Esophagus mucosa (tissue), 1 donor: ENCODE results near the gene TWIST2. TPM values are rescaled to one million over a fixed set of nuclear protein-coding genes. Genes with fewer than 3 reads are reported as not detected.

Experiments used
- ATAC-seq: fragments of 200-7000 bp; cut with Tn5 transposase; one replicate; pipeline ENCODE4 v1.9.1; 2020
- total RNA-seq: library from RNA; stranded (reverse); gene quantifications from one replicate; pipeline ENCODE4 v1.2.4, GENCODE V29; 2023
- donor health status: DM: yes; HTN: yes; CAD: no.

TWIST2 gene
- total RNA-seq, 1 donor from 2014 or later = 0.48 TPM

DNA sequence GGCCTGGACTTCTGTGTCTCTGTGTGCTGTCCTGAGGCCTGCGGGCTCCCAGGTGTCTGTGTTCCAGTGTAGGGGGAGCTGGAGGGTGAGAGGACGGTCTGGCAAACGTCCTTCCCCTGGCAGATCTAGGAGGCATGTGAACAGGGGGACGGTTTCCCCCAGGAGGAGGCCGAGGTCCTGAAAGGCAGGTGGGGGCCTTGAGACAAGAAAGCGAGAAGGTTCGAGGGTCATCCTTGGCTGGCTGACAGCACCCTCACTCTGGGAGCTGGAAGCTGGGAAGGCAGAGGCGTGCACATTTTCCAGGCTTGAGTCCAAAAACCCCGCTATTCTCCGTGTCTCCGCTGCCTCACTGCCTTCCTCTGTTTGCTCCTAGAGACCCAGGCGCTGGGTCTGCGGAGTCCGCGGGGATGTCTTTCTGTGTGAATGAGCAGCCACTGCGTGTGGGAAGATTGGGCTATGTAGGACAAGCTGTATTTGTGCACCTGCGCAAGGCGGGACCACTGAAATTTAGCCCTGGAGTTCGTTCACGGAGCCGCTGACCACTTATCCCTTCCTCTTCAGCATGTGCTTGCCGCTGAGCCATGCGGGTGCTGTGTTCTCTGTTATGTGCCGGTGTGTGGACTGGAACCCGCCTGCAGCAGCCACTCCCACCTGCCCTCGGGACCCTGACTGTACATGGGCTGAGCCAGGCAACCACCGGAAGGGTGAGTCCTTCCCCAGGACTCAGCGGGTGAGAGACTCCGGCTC is 43.7 kb downstream of the TWIST2 start:
- no peak for ATAC-seq

DNA sequence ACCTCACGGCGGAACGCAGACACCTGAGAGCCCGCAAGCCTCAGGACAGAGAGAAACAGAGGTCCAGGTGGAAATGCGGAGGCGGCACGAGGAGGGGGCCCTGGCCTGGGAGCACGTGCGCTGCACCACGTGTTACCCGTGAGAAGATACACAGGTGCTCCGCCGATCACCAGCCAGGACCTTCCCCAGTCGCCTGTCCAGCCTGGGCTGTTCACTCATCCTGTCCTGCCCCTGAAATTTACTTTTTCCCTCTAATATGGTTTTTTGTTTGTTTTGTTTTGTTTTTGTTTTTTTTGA is 44.3 kb downstream of the TWIST2 start:
- no peak for ATAC-seq

DNA sequence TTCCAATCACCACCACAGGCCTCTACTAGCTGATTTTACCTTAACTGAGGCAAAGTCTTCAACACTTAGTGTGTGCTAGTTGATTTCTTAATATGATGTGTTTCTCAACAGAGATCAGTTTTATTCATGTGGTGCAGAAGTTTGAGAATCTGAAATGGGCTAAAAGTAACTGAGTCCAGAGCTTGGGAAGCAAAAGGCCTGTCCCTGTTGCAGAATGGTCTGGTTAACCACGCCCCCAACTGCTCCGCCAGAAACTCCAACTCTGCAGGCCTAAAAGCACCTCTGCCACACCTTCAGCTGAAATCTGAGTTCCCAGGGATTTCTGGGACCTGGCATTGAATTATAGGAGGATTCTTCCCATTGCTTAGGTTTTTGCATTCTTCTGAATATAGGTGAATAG is 44.9 kb downstream of the TWIST2 start:
- no peak for ATAC-seq

DNA sequence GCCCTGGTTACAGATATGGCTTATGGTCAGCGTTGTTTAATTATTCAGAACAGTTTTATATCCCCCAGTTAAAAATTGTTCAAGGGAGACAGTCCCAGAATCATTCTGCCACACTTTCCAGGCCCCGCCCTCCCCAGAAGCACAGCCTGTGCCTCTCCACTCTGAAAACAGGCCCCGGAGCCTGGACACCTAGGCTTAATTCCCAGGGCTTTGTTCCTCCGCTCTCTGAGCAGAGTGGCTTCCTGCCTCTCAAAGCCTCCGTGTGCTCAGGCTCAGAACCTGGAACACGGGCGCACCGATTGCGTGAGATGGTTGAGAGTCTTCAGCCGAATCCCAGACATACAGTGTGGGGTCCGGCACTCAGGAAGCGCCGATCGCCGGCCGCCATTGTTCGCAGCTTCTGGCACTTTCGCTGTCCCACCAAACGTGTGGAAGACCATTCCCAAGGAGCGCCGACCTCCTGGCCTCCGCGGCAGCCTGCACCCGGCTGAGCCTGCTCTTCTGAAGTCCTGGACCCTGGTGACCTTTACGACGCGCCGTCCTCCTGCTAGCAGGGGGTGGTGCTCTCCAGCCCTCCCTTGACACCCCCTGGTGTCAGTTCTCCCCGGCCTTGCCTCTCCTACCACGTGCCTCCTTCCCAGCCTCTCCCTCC is 45.6 kb downstream of the TWIST2 start:
- ATAC-seq = no peak

DNA sequence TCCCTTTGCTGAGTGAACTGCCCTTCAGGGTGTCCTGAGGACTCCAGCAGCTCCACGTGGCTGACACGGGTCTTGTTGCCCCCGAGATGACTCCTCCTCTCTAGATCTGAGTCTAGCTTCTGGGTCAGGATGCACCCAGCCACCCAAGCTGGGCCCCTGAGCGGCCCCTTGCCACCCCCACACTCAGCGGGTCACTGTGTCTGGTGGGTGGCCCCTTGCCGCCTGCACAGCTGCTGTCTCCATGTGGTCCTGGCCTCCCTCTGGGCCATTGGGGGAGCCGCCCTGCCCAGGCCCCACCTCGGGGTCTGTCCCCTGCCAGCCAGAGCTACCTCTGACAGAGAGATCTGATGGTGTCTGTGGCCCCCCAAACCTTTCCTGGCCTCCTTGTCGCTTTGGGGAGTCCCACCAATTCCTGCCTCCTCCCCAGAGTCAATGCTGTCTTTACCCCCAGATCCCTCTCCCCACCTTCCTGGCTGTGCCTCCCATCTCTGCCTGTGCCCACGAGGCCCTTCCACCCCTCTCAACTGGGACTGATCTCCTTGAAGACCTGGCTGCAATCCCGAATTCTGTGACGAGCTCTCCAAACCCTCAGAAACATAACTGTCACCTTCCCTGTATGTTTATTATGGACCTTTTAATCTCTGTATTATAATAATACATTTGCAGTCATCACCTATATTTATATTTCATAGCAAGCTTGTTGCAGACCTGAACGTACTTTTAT is 46.5 kb downstream of the TWIST2 start:
- ATAC-seq = no peak

DNA sequence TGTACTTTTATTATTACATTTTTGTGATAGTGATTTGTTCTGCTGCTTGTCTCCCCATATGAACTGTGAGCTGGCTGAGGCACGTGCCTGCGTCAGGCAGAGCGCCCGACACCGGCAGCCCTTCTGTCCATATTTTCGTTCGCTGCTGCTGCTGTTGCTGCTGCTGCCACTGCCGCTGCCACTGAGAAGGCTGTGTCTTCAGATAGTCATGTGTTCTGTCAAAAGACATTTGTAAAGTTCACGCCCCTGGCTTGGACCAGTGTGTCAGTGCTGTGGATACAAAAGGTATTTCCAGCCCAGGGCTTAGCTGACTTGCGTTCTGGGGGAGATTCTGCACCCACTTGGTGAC is 47.0 kb downstream of the TWIST2 start:
- no peak for ATAC-seq

DNA sequence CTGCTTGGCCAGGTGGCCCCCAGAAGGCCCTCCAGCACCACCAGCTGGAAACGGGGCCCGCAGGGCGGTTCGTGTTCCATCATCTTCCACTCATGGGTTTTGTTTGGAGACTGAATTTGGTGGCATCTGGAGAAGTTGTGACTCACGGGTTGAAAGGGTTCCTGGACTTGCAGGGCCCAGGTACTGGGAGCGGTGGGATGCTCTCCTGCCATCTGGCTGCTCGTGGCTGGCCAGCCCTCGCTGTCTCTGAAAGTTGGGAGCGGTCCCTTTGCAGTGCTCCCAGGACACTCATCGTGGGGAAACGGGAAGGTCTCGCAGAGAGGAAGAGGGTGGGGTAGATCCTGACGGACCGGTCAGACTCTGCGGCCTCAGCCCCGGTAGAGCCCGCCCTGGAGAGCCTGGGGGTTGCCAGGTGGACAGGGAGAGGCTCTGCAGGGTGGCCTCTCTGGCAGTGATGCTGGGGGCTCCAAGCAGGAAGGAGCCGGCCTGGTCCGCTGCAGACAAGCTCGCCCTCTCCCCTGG is 47.5 kb downstream of the TWIST2 start:
- peak; percentile 9 for ATAC-seq

DNA sequence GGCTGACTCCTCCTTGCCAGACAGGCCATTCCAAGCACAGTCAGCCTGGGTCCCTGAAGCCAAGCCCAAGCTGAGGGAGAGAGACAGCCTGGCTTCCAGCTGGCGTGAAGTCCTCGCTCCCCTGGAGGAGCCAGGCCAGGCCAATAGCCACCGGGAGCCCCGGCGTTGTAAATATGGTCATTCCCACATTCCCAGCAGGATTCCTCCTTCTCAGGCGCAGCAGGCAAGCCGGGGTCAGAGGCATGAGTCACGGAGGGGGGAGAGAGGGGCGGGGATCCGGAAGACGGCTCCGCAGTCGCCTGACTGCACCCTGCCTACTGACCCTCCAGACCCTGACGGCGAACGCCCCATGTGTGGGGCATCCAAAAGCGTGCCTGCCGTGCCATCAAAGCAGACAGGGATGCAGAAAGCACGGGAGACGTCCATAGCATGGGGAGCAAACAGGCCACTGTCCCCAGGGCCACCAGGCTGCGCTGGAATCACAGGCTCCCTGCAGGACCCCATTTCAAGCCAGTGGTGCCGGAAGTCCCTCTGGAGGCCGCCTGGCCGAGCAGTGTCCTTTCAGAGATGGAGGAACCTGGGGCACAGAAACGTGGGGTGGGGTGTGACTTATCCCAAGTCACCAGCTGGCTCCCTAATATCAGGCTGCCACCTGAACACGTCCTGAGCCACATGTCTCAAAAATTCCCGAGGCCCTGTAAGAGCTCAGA is 48.2 kb downstream of the TWIST2 start:
- peak; percentile 11 for ATAC-seq

DNA sequence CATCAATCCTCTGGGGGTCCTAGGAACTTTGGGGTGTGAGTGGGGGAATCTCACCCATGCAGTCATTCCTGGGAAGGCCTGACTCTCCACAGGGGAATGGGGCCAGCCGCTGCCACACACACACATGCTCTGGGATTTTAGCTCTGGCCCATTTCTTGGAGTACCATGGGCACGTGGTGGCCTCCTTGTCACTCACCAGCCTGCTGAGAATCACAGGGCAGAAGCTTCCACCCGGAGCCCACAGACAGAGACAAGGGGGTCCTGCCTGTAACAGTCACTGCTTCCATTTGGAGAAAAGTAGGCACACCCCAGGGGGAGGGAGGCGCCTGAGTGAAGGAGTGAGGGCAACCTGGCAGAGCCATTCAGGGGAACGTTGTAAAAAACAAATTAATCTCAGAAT is 48.8 kb downstream of the TWIST2 start:
- ATAC-seq = no peak

DNA sequence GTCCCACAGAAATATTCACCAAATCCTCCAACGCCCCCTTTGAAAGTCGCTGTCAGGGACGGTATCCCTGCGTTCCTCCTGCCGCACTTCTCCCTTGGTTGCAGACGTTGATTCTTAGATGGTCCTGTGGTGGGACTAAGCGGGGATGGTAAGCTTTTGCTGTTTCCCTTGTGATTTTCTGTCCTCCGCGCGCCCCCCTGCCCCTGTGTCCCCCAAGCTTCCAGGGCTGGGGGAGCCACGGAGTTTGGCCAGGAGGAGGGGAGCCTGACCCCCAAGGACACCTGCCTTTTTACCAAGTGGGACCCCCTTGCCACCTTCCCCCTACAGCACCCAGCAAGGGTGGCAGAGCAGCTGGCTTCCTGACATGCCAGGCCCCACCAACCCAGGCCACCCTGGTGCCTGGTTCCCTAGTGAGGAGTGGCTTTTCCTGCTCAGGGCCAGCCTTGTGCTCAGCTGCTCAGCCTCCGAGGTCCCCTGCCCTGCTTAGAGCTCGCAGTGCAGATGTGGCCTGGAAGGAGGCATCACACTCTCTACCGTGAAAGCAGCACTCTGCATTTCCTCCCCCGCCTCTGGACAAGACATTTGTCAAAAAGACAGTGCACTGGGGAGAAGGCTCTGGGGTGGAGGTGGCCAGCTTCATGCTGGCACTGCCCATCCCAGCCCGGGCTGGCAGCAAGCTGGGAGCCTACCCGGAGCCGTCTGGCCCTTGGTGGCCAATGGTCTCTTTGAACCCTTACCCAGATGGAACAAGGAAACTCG is 49.4 kb downstream of the TWIST2 start:
- no peak for ATAC-seq

DNA sequence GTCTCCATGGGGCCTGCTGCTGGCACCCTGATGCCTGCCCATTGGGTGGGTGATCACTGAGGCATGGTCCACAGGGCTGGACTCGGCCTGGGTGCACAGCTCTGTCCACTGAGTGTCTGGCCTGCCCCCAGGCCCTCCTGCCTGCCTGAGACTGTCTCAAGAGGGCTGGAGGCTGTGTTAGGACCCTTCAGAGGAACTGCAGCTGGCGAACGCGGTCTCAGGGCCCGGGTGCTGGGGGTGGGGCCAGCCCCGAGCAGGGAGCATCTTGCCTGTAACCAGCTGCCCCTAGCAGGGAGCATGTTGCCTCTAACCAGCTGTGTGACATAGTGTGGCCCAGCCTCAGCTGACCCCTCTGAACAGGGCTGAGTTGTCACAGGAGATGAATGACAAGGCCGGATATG is 50.0 kb downstream of the TWIST2 start:
- ATAC-seq = no peak

DNA sequence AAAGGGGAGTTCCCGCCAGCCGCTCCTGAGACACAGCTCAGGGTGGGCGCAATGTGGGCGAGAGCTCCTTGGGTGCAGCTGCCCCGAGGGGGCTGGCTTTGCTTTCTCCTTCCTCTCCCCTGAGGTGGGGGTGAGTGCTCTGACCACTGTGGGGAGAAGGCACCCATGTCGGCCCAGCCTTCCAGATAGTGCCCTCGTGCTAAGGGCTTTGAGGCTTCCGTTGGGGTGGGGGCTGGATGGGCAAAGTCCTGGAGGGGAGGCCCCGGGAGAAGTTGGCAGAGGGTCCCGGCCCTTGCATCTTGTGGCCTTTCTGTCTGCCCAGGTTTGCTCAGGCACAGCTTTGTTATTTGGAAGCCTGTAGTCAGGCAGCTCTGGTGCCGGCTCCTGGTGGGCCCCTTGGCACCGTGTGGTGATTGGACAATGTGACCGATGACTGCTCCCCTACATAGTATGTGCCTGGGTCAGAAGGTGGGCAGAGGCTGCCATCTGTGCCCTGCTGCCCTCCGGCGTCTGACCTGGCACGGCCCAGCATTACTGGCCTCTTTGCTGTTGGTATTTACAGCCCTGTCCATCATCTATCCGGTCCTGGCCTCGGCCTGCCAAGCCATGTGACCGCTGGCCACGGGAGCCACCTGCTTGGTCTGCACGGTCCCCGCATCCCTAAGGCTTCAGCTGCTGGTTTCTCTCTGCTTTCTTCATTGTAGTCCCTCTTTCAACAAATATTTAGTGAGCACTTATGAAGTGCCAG is 50.8 kb downstream of the TWIST2 start:
- no peak for ATAC-seq

DNA sequence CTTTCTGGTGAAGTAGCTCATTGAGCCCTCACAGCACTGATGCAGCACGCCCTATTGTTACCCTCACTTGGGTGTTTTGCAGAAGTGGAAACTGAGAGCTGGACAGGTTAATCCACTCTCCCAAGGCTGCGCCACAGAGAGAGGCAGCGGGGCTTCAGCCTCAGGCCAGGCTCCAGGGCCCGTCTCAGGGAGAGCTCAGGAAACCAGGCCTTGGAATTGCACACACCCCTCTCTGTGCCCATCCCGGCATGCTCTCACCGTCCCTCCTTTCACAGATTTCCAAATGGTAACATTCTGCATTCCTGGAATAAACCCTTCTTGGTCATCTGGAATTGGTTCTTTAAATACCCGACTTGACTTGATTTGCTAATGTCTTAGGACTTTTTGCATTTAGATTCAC is 51.5 kb downstream of the TWIST2 start:
- ATAC-seq = no peak

DNA sequence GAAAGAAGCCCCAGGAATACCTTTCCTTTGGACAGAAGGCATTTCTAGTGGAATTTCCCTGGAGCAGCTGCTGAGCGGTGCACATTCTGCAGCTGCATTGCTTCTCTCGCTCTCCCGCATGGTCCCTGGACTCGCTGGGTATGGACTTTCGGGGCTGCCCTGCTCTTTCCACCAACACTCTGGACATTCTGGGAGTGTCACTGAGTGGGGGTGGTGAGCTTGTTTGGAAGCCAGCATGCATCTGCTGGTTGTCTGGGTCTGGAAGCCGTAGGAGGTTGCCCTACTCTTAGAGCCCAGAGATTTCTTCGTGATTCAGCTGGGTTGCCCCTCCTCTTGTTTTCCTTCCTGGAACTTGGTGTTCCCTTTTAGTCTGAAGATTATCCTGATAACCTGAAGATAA is 52.6 kb downstream of the TWIST2 start:
- no peak for ATAC-seq

DNA sequence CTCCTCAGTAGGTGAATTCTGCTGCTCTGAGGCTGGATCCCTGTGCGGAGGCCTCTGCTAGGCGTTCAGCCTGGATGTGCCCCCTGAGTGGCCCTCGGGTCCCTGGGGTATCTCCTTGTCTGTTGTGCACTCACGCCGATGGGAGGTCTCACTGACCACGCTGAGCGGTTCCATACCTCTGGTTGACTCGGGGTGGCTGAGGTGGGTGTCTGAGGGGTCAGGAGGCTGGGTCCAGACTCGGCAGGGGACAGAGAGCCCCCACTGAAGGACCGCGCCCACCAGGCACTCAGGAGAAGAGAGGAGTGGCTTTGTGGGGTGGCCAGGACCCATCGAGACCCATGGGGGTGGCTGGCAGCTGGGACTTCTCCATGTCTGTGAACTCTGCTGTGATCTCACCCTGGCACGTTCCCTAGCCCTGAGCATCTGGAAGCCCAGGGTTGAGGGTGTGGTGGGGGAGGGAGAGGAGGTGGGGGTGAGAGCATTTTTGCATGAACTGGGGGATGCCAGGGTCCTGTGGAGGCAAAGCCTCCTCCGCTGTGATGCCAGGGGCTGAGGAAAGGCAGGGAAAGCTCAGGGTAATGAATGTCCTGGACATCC is 53.7 kb downstream of the TWIST2 start:
- ATAC-seq = no peak

DNA sequence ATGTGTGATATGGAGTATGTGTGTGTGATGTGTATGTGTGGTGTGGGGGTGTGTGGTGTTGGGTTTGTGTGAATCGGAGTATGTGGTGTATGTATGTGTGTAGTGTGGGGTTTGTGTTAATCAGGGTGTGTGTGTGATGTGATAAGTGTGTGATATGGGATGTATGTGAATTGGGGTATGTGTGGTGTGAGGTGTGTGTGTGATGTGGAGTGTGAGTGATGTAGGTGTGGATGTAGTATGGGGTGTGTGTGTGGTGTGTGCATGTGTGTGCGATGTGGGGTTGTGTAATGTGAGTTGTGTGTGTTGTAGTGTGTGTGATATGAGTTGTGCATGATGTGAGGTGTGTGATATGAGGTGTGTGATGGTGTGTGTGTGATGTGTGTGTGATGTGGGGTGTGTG is 54.4 kb downstream of the TWIST2 start:
- ATAC-seq = no peak

DNA sequence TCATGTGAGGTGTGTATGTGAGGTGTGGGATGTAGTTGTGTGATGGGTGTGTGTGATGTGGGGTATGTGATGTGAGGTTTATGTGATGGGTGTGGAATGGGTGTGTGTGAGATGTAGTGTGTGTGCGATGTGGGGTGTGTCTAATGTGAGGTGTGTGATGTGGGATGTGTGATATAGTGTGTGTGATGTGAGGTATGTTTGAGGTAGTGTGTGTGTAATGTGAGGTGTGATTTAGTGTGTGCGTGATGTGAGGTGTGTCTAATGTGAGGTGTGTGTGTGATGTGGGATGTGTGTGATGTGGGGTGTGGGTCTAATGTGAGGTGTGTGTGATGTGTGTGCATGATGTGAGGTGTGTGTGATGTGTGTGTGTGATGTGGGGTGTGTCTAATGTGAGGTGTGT is 55.3 kb downstream of the TWIST2 start:
- no peak for ATAC-seq

DNA sequence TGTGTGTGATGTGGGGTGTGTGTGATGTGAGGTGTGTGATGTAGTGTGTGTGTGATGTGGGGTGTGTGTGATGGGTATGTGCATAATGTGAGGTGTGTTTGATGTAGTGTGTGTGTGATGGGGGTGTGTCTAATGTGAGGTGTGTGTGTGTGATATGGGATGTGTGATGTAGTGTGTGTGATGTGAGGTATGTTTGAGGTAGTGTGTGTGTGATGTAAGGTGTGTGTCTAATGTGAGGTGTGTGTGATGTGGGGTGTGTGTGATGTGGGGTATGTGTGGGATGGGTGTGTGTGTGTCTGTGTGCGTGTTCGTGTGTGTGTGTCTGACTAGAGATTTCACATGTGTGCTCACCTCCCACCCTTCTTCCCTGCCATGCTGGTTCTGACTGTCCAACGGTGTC is 56.3 kb downstream of the TWIST2 start:
- ATAC-seq = no peak

DNA sequence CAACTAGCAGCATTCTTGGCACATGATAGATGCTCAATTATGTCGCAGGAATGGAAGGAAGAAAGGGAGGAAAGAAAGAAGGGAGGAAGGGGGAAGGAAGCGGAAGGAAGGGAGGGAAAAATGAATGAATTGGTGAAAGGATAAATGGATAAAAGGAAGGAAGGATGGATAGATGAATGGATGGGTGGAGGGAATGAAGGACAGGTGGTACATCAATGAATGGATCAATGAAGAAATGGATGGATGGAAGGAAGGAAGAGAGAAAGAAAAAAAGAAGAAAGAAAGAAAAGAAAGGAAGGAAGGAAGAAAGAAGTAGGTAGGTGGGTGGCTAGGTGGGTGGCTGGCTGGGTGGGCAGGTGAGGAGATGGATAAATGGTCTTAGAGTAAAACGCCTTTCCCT is 56.8 kb downstream of the TWIST2 start:
- no peak for ATAC-seq

DNA sequence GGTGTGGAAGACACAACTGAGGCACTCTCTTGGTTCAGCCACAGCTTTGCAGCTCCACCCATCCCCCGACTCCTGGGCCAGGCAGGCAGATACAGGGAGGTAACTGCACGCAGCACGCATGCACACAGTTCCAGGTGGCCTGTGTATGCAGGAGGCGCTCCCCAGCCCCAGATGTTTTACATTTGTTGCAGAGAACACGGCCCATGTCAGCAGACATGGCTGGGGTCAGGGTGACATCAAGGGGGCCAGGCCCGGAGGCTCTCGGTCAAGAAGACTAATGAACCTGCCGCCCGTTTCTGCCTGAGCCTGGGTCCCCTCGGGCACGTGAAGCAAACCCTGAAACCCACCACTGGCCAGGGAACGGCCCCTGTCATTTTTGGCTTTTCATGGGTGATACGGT is 57.3 kb downstream of the TWIST2 start:
- ATAC-seq = no peak

DNA sequence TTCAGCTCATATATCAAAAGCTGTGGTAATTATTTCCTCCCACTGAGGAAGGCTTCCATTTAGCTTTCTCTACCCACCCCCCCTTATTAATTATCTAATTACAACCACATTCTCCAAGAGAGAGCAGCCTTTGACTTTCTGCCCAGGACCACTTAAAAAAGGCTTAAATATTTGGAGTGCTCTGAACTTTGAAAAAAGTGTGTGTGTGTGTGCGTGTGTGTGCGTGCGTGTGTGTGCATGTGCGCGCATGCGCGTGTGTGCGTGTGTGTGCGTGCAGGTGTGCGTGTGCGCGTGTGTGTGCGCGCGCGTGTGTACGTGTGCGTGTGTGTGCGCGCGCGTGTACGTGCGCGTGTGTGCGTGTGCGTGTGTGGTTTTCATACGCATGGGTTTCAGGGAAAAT is 57.8 kb downstream of the TWIST2 start:
- no peak for ATAC-seq
